Stromal cell of bone marrow (primary cell): ENCODE results near the gene PGA5.
A peak's percentile ranks its signal among the peaks of the same experiment; 100 is the strongest.

ENCODE experiments used
- DNase-seq: peaks from one replicate; pipeline ENCODE4 v3.0.0-alpha.2; 2012; ENCODE audit warnings: low read depth

The PGA5 gene

DNA sequence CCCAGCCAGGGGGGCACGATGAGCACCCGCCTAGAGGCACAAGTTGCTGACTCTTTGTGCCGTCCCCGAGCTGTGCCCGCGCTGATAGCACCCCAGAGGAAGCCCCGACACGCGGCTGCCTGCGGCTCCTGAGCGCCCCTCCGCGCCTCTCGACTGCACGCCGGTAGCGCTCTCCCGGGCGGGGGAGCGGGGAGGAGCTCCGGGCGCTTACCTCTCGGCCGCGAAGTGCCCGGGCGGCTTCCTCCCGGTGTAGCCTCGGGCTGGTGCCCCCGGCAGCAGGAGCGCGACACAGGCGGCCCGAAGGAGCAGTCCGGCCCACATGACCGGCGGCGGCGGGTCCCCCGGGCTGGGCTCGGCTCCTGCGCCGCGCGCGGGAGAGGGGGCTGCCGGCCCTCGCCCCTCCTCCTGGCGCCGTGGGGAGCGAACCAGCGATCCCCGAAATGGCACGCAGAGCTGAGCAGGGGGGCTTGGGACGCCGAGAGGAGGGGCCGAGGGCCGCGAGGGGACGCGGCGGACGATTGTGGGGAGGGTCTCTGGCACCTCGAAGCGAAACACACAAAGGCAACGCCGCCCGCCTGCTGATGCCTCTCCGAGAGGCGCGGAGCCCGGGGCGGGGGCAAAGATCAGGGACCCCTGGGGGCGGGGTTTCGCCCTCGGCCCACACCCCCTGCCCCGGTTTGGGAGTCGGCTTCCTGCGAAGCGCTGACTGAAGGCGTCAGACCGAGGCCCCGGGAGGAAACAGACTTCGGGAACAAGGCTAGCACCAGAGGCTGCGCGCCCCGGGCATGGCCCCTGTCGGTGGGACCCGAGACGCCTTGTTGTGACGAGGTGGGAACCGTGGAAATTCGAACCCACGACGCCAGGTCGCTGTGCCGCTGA is 54.0 kb downstream of the PGA5 start, which contains the start of gene VWCE:
VWCE (minus strand) TSS at position 600 of the 879 bp plus-strand sequence; CDS start at position 321, 279 bp downstream.
- no peak for DNase-seq

DNA sequence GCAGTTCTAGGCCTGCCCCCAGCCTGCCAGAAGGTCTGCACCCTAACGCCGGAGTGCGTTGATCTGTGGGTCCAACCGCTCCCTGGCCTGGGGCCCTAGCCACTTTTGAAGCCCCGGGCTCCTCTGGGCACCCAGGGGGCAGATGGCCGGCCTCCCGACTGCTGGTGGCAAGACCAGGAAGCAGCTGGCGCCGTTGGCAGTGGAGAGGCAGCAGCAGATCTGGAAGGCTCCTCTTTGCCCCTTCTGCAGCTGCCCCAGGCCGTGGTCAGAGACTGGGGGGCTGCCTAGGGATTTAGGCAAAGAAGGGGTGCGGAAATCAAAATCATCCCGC is 54.6 kb downstream of the PGA5 start:
- DNase-seq = no peak

DNA sequence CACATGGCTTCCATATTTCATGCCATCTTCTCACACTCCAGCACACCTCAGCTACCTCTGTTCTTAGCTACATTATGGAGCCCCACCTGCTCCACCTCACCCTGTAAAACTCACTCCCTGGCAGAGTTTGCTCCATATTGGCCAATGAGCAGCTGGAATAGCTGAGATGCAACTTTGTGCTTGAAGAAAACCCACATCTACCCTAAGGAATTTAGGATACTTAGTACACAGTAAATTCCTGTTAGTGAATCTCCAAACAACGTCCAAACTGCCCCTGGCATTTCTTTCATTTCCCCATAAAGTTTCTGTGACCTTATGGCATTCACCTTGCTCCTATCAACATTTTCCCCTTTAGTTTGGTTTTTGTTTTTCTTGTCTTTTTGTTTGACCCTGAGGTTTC is 56.4 kb downstream of the PGA5 start:
- DNase-seq = no peak

GRCh38 chr11:61297746-61298145 is 56.8 kb downstream of the PGA5 start:
- DNase-seq = peak; percentile 99

DNA sequence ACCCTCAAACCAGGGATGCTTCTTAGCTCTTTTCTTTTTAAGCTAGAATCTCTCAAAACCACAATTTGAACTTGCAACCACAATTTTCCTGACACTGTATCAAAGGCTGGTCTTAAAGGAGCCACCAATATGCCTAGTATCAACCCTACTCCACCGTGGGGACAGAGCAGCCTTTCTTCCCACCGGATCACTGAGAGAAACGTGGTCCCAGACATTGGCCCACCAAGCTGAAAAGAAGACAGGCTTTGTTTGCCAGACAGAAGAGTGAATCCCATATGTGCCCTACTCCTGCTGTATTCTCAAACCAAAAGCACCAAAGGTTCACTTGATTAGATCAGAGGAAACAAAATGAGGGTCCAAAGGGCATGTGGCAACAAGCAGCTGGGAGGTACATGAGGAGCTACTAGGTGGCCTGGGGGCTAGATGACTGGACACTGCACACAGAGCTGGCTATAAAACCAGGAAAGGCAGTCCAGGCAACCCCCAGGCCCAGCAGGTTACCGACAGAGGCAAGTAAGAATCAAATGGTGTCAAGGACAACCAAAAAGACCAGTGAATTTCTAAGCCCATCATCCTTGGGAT is 57.8 kb downstream of the PGA5 start:
- DNase-seq = no peak
